Activated CD8-positive, alpha-beta T cell treated with anti-CD3 and anti-CD28 coated beads, Interleukin-2, amount 10 ng/mL, durations not matched to agents 7 days and 5 days (primary cell): ENCODE measurements around the gene GIMAP2. TPM values are rescaled to one million over a fixed set of nuclear protein-coding genes. Genes with fewer than 3 reads are reported as not detected.

Experiments used
- ATAC-seq: fragments of 150-1000 bp; cut with Tn5 transposase; one replicate; pipeline ENCODE4 v1.10.0; 2021; ENCODE audit warnings: moderate library complexity
- CTCF ChIA-PET: fragments of 350-600 bp; sonication (Branson Sonifier 250); formaldehyde crosslinking; loops from one replicate; lab custom pipeline; 2021; ENCODE audit warnings: antibody characterized with exemption; lab: Charles Lee
- POLR2A ChIA-PET: fragments of 350-600 bp; sonication (Branson Sonifier 250); formaldehyde crosslinking; loops from one replicate; lab custom pipeline; 2021; ENCODE audit warnings: antibody characterized with exemption; lab: Charles Lee
- DNase-seq: peaks from one replicate; pipeline ENCODE4 v3.0.0-alpha.2; 2020
- H3K27ac Mint-ChIP-seq: one replicate; pipeline ENCODE4 v1.8.0; 2021; ENCODE audit warnings: mild to moderate bottlenecking, mixed read lengths
- H3K27me3 Mint-ChIP-seq: one replicate; pipeline ENCODE4 v1.8.0; 2021; ENCODE audit warnings: low read depth, mixed read lengths
- H3K36me3 Mint-ChIP-seq: one replicate; pipeline ENCODE4 v1.8.0; 2021; ENCODE audit warnings: low read depth, mixed read lengths
- H3K4me1 Mint-ChIP-seq: one replicate; pipeline ENCODE4 v1.8.0; 2021; ENCODE audit warnings: low read depth, mixed read lengths
- H3K4me3 Mint-ChIP-seq: one replicate; pipeline ENCODE4 v1.8.0; 2021; ENCODE audit warnings: mild to moderate bottlenecking, mixed read lengths
- H3K9me3 Mint-ChIP-seq: one replicate; pipeline ENCODE4 v1.8.0; 2022; ENCODE audit warnings: mixed read lengths; ENCODE audit not compliant: insufficient read depth
- total RNA-seq, 2 experiments: library from RNA; stranded (reverse); gene quantifications; one replicate each; pipeline ENCODE4 v1.2.3, GENCODE V29; 2021

The GIMAP2 gene
- total RNA-seq, 2 experiments from 2014 or later: 79.0 to 82.9 TPM

GRCh38 chr7:150732786-150733481 is 47.4 kb downstream of the GIMAP2 start:
- peak; percentile 13 for ATAC-seq
- peaks cover 82% of the 10 kb centered on the region for H3K4me1 Mint-ChIP-seq
- H3K9me3 Mint-ChIP-seq: peaks cover 11% of the 10 kb centered on the region
- ChIA-PET CTCF (interaction anchor here (0.8 to 4.1 kb wide), 10 partner anchors 10 to 283 kb away, joined by 3 to 22 read pairs (median 4); partner anchors contain the start of genes GIMAP1, GIMAP2, GIMAP4 and GIMAP8), POLR2A (interaction anchor here (0.7 to 3.6 kb wide), 14 partner anchors 9 to 231 kb away, joined by 3 to 21 read pairs (median 5); partner anchors contain the start of genes GIMAP1, GIMAP2, GIMAP6 and GIMAP7)
- peaks cover 33% of the 10 kb centered on the region for H3K36me3 Mint-ChIP-seq
- no peaks in the 10 kb centered on the region for H3K27me3 Mint-ChIP-seq
- H3K4me3 Mint-ChIP-seq: peak overlapping the region; percentile 6
- peak; percentile 27 for DNase-seq
- peak overlapping the region; percentile 77 for H3K27ac Mint-ChIP-seq

GRCh38 chr7:150733482-150734095 is 48.1 kb downstream of the GIMAP2 start:
- Mint-ChIP-seq H3K4me1 (peaks cover 79% of the 10 kb centered on the region), H3K27me3 (no peaks in the 10 kb centered on the region), H3K36me3 (peaks cover 33% of the 10 kb centered on the region), H3K27ac (peak overlapping the region; percentile 77), H3K9me3 (peaks cover 5% of the 10 kb centered on the region), H3K4me3 (no peak overlapping the region)
- DNase-seq: peak; percentile 19
- ChIA-PET CTCF (interaction anchor here (1.2 to 4.1 kb wide), 6 partner anchors 9 to 284 kb away, joined by 4 to 22 read pairs (median 12); partner anchors contain the start of genes GIMAP1, GIMAP2, GIMAP4 and GIMAP8), POLR2A (interaction anchor here (0.7 to 3.6 kb wide), 6 partner anchors 8 to 230 kb away, joined by 3 to 21 read pairs (median 5); partner anchors contain the start of genes GIMAP1 and GIMAP6)
- ATAC-seq: no peak

- Mint-ChIP-seq H3K4me3 (no peak overlapping the region), H3K9me3 (no peaks in the 10 kb centered on the region), H3K27me3 (no peaks in the 10 kb centered on the region), H3K27ac (peak overlapping the region; percentile 74), H3K4me1 (peaks cover 77% of the 10 kb centered on the region), H3K36me3 (peaks cover 36% of the 10 kb centered on the region)
- ChIA-PET POLR2A (no interaction called here), CTCF (interaction anchor here (1.8 to 2.2 kb wide), 3 partner anchors 17 to 285 kb away, joined by 6 to 10 read pairs (median 6); partner anchors contain the start of gene GIMAP1)
- ATAC-seq (no peak), DNase-seq (peak; percentile 20)
These were observed 48.7 kb downstream of the GIMAP2 start for GRCh38 chr7:150734254-150734653.

- Mint-ChIP-seq H3K27ac (peak overlapping the region; percentile 74), H3K9me3 (no peaks in the 10 kb centered on the region), H3K27me3 (no peaks in the 10 kb centered on the region), H3K36me3 (peaks cover 40% of the 10 kb centered on the region), H3K4me3 (peak overlapping the region; percentile 90), H3K4me1 (peaks cover 75% of the 10 kb centered on the region)
- ChIA-PET CTCF (interaction anchor here (1.4 to 2.2 kb wide), 4 partner anchors 11 to 287 kb away, joined by 4 to 10 read pairs (median 6); partner anchors contain the start of gene GIMAP1), POLR2A (interaction anchor here (1.0 to 4.7 kb wide), 4 partner anchors 19 to 285 kb away, joined by 3 to 43 read pairs (median 20); partner anchors contain the start of genes GIMAP1, GIMAP4 and GIMAP8)
- no peak for ATAC-seq
- DNase-seq: no peak
These were observed 50.3 kb downstream of the GIMAP2 start for GRCh38 chr7:150735596-150736358.

- Mint-ChIP-seq H3K27me3 (no peaks in the 10 kb centered on the region), H3K9me3 (no peaks in the 10 kb centered on the region), H3K27ac (peak overlapping the region; percentile 89), H3K4me1 (peaks cover 79% of the 10 kb centered on the region), H3K4me3 (peak overlapping the region; percentile 90), H3K36me3 (peaks cover 48% of the 10 kb centered on the region)
- ChIA-PET CTCF (interaction anchor here (1.0 to 3.0 kb wide), 5 partner anchors 10 to 288 kb away, joined by 3 to 23 read pairs (median 4); partner anchors contain the start of gene GIMAP4), POLR2A (interaction anchor here (0.6 to 4.7 kb wide), 14 partner anchors 9 to 286 kb away, joined by 3 to 43 read pairs (median 14); partner anchors contain the start of genes GIMAP1, GIMAP2, GIMAP4 and GIMAP6)
- ATAC-seq (peak; percentile 23), DNase-seq (no peak)
These were observed 51.4 kb downstream of the GIMAP2 start for GRCh38 chr7:150736864-150737263.

- ChIA-PET CTCF (interaction anchor here (1.0 to 3.0 kb wide), 9 partner anchors 10 to 288 kb away, joined by 3 to 23 read pairs (median 5); partner anchors contain the start of gene GIMAP4), POLR2A (interaction anchor here (0.6 to 4.7 kb wide), 20 partner anchors 8 to 287 kb away, joined by 3 to 43 read pairs (median 12); partner anchors contain the start of genes GIMAP1, GIMAP2, GIMAP4 and GIMAP6)
- ATAC-seq: peak; percentile 78
- no peaks in the 10 kb centered on the region for H3K9me3 Mint-ChIP-seq
- H3K4me3 Mint-ChIP-seq: peak within 1 kb of the TSS; percentile 90
- peaks cover 79% of the 10 kb centered on the region for H3K4me1 Mint-ChIP-seq
- peaks cover 54% of the 10 kb centered on the region for H3K36me3 Mint-ChIP-seq
- peak; percentile 68 for DNase-seq
- peak within 1 kb of the TSS; percentile 89 for H3K27ac Mint-ChIP-seq
- no peaks in the 10 kb centered on the region for H3K27me3 Mint-ChIP-seq
These were observed 52.0 kb downstream of the GIMAP2 start, which contains the start of gene GIMAP5 for GRCh38 chr7:150737265-150738055. Gene GIMAP5 (plus strand): TSS chr7:150737418. CDS start chr7:150740885, 3,467 bp downstream.

GRCh38 chr7:150738092-150738491 is 52.6 kb downstream of the GIMAP2 start:
- H3K27me3 Mint-ChIP-seq: no peaks in the 10 kb centered on the region
- ChIA-PET CTCF (interaction anchor here (1.2 to 3.0 kb wide), 9 partner anchors 8 to 289 kb away, joined by 4 to 23 read pairs (median 6); partner anchors contain the start of genes GIMAP1 and GIMAP4), POLR2A (interaction anchor here (0.8 to 4.7 kb wide), 17 partner anchors 8 to 287 kb away, joined by 3 to 43 read pairs (median 13); partner anchors contain the start of genes GIMAP1, GIMAP2, GIMAP4 and GIMAP6)
- no peaks in the 10 kb centered on the region for H3K9me3 Mint-ChIP-seq
- H3K4me3 Mint-ChIP-seq: peak overlapping the region; percentile 90
- peaks cover 60% of the 10 kb centered on the region for H3K36me3 Mint-ChIP-seq
- H3K4me1 Mint-ChIP-seq: peaks cover 79% of the 10 kb centered on the region
- no peak for ATAC-seq
- peak overlapping the region; percentile 89 for H3K27ac Mint-ChIP-seq
- DNase-seq: peak; percentile 49

GRCh38 chr7:150738591-150739001 is 53.1 kb downstream of the GIMAP2 start:
- Mint-ChIP-seq H3K4me1 (peaks cover 79% of the 10 kb centered on the region), H3K27ac (peak overlapping the region; percentile 89), H3K9me3 (no peaks in the 10 kb centered on the region), H3K27me3 (no peaks in the 10 kb centered on the region), H3K36me3 (peaks cover 65% of the 10 kb centered on the region), H3K4me3 (peak overlapping the region; percentile 90)
- POLR2A ChIA-PET: interaction anchor here (0.8 to 4.7 kb wide), 17 partner anchors 8 to 288 kb away, joined by 3 to 43 read pairs (median 13); partner anchors contain the start of genes GIMAP1, GIMAP2, GIMAP4 and GIMAP6
- no peak for ATAC-seq
- peak; percentile 29 for DNase-seq
- CTCF ChIA-PET: interaction anchor here (0.8 to 3.0 kb wide), 12 partner anchors 8 to 289 kb away, joined by 3 to 23 read pairs (median 4); partner anchors contain the start of genes GIMAP1, GIMAP2, GIMAP4 and GIMAP6

GRCh38 chr7:150739033-150739432 is 53.5 kb downstream of the GIMAP2 start:
- H3K4me1 Mint-ChIP-seq: peaks cover 79% of the 10 kb centered on the region

More at GRCh38 chr7:150739033-150739432, 53.5 kb downstream of the GIMAP2 start:
- Mint-ChIP-seq H3K9me3 (no peaks in the 10 kb centered on the region), H3K27me3 (no peaks in the 10 kb centered on the region), H3K36me3 (peaks cover 69% of the 10 kb centered on the region), H3K27ac (peak overlapping the region; percentile 89), H3K4me3 (peak overlapping the region; percentile 90)
- POLR2A ChIA-PET: interaction anchor here (0.8 to 4.7 kb wide), 17 partner anchors 7 to 288 kb away, joined by 3 to 43 read pairs (median 13); partner anchors contain the start of genes GIMAP1, GIMAP2, GIMAP4 and GIMAP6
- peak; percentile 20 for DNase-seq
- CTCF ChIA-PET: interaction anchor here (0.8 to 3.0 kb wide), 12 partner anchors 9 to 290 kb away, joined by 3 to 23 read pairs (median 4); partner anchors contain the start of genes GIMAP1, GIMAP2, GIMAP4 and GIMAP6
- no peak for ATAC-seq
